PC-3 (cell line): ENCODE data around the gene GPR68.

ENCODE experiments used
- CTCF ChIP-seq: fragments of 300-600 bp; sonication (generic); conservative IDR thresholded peaks from 2 replicates; pipeline ENCODE4 v1.5.1; 2017; ENCODE audit warnings: antibody characterized with exemption, low read depth, mild to moderate bottlenecking, low read length
- EZH2 ChIP-seq: fragments of 300-600 bp; sonication (generic); IDR thresholded peaks from one replicate; pipeline ENCODE4 v1.6.1; 2017; ENCODE audit warnings: antibody characterized with exemption, mild to moderate bottlenecking, low read length; ENCODE audit not compliant: unreplicated experiment
- EZH2phosphoT487 ChIP-seq: fragments of 300-600 bp; sonication (generic); IDR thresholded peaks from 2 replicates; pipeline ENCODE4 v1.6.1; 2018; ENCODE audit warnings: mild to moderate bottlenecking, antibody characterized with exemption, low read length, borderline replicate concordance

- TF ChIP-seq CTCF: no peak
- TF ChIP-seq EZH2: no peak
- no peak for TF ChIP-seq EZH2phosphoT487
Observed at GRCh38 chr14:91205459-91205858, 39.0 kb downstream of the GPR68 start.
